Measurements from ENCODE around the gene GOSR2. TPM values are rescaled to one million over a fixed set of nuclear protein-coding genes. Genes with fewer than 3 reads are reported as not detected.

GOSR2 gene
- total and polyA plus RNA-seq, 3 donors from 2014 or later = 72.2 to 92.8 (median 92.4) TPM

GRCh38 chr17:46901291-46901690, 21.7 kb upstream of the GOSR2 start:
- H3K4me1 ChIP-seq = no peaks in the 10 kb centered on the region
- TF ChIP-seq CTCF (IDR thresholded peaks at IDR 0.05) = no peak
- TF ChIP-seq POLR2A (IDR thresholded peaks at IDR 0.05) = no peak
- no peaks in the 10 kb centered on the region for H3K9me3 ChIP-seq
- intact Hi-C loops (cut with DNase I; ENCODE audit: low total_unique reads) = no loop called here
- no peaks in the 10 kb centered on the region for H3K36me3 ChIP-seq (ENCODE audit: low read depth, missing control alignments)
- DNase-seq = no peak
- no peak overlapping the region for H3K27ac ChIP-seq
- no peak overlapping the region for H3K4me3 ChIP-seq
- WGBS, 2 donors = 84 to 90% methylated on average over 9 of the region's 9 CpGs
- H3K27me3 ChIP-seq = no peaks in the 10 kb centered on the region

- DNase-seq = no peak
- no peaks in the 10 kb centered on the region for H3K4me1 ChIP-seq
- no peak overlapping the region for H3K27ac ChIP-seq
- H3K9me3 ChIP-seq = no peaks in the 10 kb centered on the region
- no peak overlapping the region for H3K4me3 ChIP-seq
- intact Hi-C loops (cut with DNase I; ENCODE audit: low total_unique reads) = no loop called here
- TF ChIP-seq POLR2A (IDR thresholded peaks at IDR 0.05) (no peak), CTCF (IDR thresholded peaks at IDR 0.05) (no peak)
- WGBS, 2 donors = 84 to 92% methylated on average over 4 of the region's 4 CpGs
- no peaks in the 10 kb centered on the region for H3K36me3 ChIP-seq (ENCODE audit: low read depth, missing control alignments)
- H3K27me3 ChIP-seq = no peaks in the 10 kb centered on the region
Measured at GRCh38 chr17:46903762-46904672, 18.9 kb upstream of the GOSR2 start.

- WGBS, 2 donors = 57 to 85% methylated on average over 8 to 14 of the region's 14 CpGs
- intact Hi-C loops (cut with DNase I; ENCODE audit: low total_unique reads) = no loop called here
- H3K27ac ChIP-seq = no peak overlapping the region
Measured at GRCh38 chr17:46908068-46908737, 14.8 kb upstream of the GOSR2 start.

GRCh38 chr17:46910179-46910927, 12.6 kb upstream of the GOSR2 start:
- Histone ChIP-seq H3K36me3 (ENCODE audit: low read depth, missing control alignments) (no peaks in the 10 kb centered on the region), H3K9me3 (no peaks in the 10 kb centered on the region), H3K27me3 (no peaks in the 10 kb centered on the region), H3K4me1 (no peaks in the 10 kb centered on the region), H3K4me3 (no peak overlapping the region), H3K27ac (no peak overlapping the region)
- whole genome bisulfite sequencing, 2 donors = 77 to 87% methylated on average over 7 to 10 of the region's 10 CpGs
- no peak for TF ChIP-seq POLR2A (IDR thresholded peaks at IDR 0.05)
- TF ChIP-seq CTCF (IDR thresholded peaks at IDR 0.05) = no peak
- intact Hi-C loops (cut with DNase I; ENCODE audit: low total_unique reads) = no loop called here
- DNase-seq = no peak

More at GRCh38 chr17:46908068-46908737, 14.8 kb upstream of the GOSR2 start:
- DNase-seq = no peak
- no peaks in the 10 kb centered on the region for H3K27me3 ChIP-seq
- no peaks in the 10 kb centered on the region for H3K9me3 ChIP-seq
- no peaks in the 10 kb centered on the region for H3K36me3 ChIP-seq (ENCODE audit: low read depth, missing control alignments)
- H3K4me3 ChIP-seq = no peak overlapping the region
- no peaks in the 10 kb centered on the region for H3K4me1 ChIP-seq
- TF ChIP-seq CTCF (IDR thresholded peaks at IDR 0.05) = no peak
- TF ChIP-seq POLR2A (IDR thresholded peaks at IDR 0.05) = no peak
